Neural progenitor cell (in vitro differentiated cells): ENCODE measurements around the gene MESD. TPM values are rescaled to one million over a fixed set of nuclear protein-coding genes. Genes with fewer than 3 reads are reported as not detected.
A peak's percentile ranks its signal among the peaks of the same experiment; 100 is the strongest.

Source experiments
- DNase-seq: peaks from one replicate; pipeline ENCODE4 v3.0.0-alpha.2; 2016; ENCODE audit warnings: low spot score
- H2AFZ ChIP-seq: fragments of 200-600 bp; sonication (generic); replicated peaks from 2 replicates; pipeline ENCODE4 v1.6.1; 2016; ENCODE audit warnings: antibody characterized with exemption
- H3F3A ChIP-seq: fragments of 200-600 bp; sonication (generic); 2 replicates; pipeline ENCODE4 v1.6.1; 2016; ENCODE audit warnings: antibody characterized with exemption, low read depth
- H3K27ac ChIP-seq: fragments of 200-600 bp; sonication (generic); 2 replicates; pipeline ENCODE4 v1.5.1; 2016; ENCODE audit warnings: mild to moderate bottlenecking
- H3K27me3 ChIP-seq: fragments of 200-600 bp; sonication (generic); 2 replicates; pipeline ENCODE4 v1.6.1; 2016; ENCODE audit warnings: mild to moderate bottlenecking, moderate library complexity
- H3K36me3 ChIP-seq: fragments of 200-600 bp; sonication (generic); 2 replicates; pipeline ENCODE4 v1.5.1; 2016
- H3K4me1 ChIP-seq: fragments of 200-600 bp; sonication (generic); 2 replicates; pipeline ENCODE4 v1.6.1; 2016; ENCODE audit warnings: mixed run types
- H3K4me2 ChIP-seq: fragments of 200-600 bp; sonication (generic); 2 replicates; pipeline ENCODE4 v1.6.1; 2016
- H3K4me3 ChIP-seq: fragments of 200-600 bp; sonication (generic); 2 replicates; pipeline ENCODE4 v1.5.1; 2016
- H3K79me2 ChIP-seq: fragments of 200-600 bp; sonication (generic); 2 replicates; pipeline ENCODE4 v1.6.1; 2016; ENCODE audit warnings: low read depth
- H3K9ac ChIP-seq: fragments of 200-600 bp; sonication (generic); 2 replicates; pipeline ENCODE4 v1.6.1; 2016
- H3K9me3 ChIP-seq: fragments of 200-600 bp; sonication (generic); 2 replicates; pipeline ENCODE4 v1.5.1; 2016; ENCODE audit warnings: low read depth
- H4K20me1 ChIP-seq: fragments of 200-600 bp; sonication (generic); 2 replicates; pipeline ENCODE4 v1.6.1; 2016; ENCODE audit warnings: low read depth
- H3K27ac Mint-ChIP-seq: 3 replicates; pipeline ENCODE4 v1.8.0; 2021; ENCODE audit warnings: mixed read lengths
- H3K27me3 Mint-ChIP-seq: 2 replicates; pipeline ENCODE4 v1.8.0; 2022; ENCODE audit warnings: low read depth, mild to moderate bottlenecking, inconsistent platforms, moderate library complexity, mixed read lengths; ENCODE audit not compliant: insufficient read depth
- H3K36me3 Mint-ChIP-seq: 3 replicates; pipeline ENCODE4 v1.8.0; 2021; ENCODE audit warnings: mixed read lengths
- H3K4me1 Mint-ChIP-seq: 3 replicates; pipeline ENCODE4 v1.8.0; 2021; ENCODE audit warnings: mixed read lengths
- H3K4me3 Mint-ChIP-seq: 3 replicates; pipeline ENCODE4 v1.8.0; 2021; ENCODE audit warnings: mild to moderate bottlenecking, moderate library complexity, mixed read lengths
- H3K9me3 Mint-ChIP-seq: 3 replicates; pipeline ENCODE4 v1.8.0; 2020; ENCODE audit warnings: mixed read lengths
- EZH2 ChIP-seq: fragments of 200-600 bp; sonication (generic); IDR thresholded peaks from 2 replicates; pipeline ENCODE4 v1.6.1; 2017; ENCODE audit warnings: antibody characterized with exemption, mild to moderate bottlenecking, moderate library complexity
- EZH2phosphoT487 ChIP-seq: fragments of 200-600 bp; sonication (generic); IDR thresholded peaks from 2 replicates; pipeline ENCODE4 v1.6.1; 2017; ENCODE audit warnings: antibody characterized with exemption
- total RNA-seq: library from RNA; depleted of rRNA; stranded (reverse); fragments of >200 nt; gene quantifications from 2 replicates; pipeline ENCODE4 v1.2.3, GENCODE V29; 2015; ENCODE audit warnings: low replicate concordance
- TF ChIP-seq, protein P1 (sequence below): fragments of 200-600 bp; sonication (generic); IDR thresholded peaks from 2 replicates; pipeline ENCODE4 v1.5.1; 2017; ENCODE audit warnings: antibody characterized with exemption, mild to moderate bottlenecking

MESD gene
- total RNA-seq, 1 donor from 2014 or later: 31.5 TPM

GRCh38 chr15:80990955-80991354, 1.3 kb upstream of the MESD start:
- H3K79me2 ChIP-seq: peaks cover 36% of the 10 kb centered on the region
- no peak overlapping the region for H3K9ac ChIP-seq
- Mint-ChIP-seq H3K27ac (no peak overlapping the region), H3K36me3 (no peaks in the 10 kb centered on the region), H3K27me3 (no peaks in the 10 kb centered on the region), H3K4me3 (no peak overlapping the region), H3K9me3 (peaks cover under 1% of the 10 kb centered on the region), H3K4me1 (peaks cover 29% of the 10 kb centered on the region)
- H3K4me3 ChIP-seq: no peak overlapping the region
- H3K27me3 ChIP-seq: no peaks in the 10 kb centered on the region
- H3K9me3 ChIP-seq: no peaks in the 10 kb centered on the region
- peaks cover 12% of the 10 kb centered on the region for H3F3A ChIP-seq
- no peak for TF ChIP-seq EZH2
- TF ChIP-seq, protein P1, sequence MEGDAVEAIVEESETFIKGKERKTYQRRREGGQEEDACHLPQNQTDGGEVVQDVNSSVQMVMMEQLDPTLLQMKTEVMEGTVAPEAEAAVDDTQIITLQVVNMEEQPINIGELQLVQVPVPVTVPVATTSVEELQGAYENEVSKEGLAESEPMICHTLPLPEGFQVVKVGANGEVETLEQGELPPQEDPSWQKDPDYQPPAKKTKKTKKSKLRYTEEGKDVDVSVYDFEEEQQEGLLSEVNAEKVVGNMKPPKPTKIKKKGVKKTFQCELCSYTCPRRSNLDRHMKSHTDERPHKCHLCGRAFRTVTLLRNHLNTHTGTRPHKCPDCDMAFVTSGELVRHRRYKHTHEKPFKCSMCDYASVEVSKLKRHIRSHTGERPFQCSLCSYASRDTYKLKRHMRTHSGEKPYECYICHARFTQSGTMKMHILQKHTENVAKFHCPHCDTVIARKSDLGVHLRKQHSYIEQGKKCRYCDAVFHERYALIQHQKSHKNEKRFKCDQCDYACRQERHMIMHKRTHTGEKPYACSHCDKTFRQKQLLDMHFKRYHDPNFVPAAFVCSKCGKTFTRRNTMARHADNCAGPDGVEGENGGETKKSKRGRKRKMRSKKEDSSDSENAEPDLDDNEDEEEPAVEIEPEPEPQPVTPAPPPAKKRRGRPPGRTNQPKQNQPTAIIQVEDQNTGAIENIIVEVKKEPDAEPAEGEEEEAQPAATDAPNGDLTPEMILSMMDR: no peak
- no peak for TF ChIP-seq EZH2phosphoT487
- H3K4me2 ChIP-seq: peak overlapping the region; percentile 79
- H3K27ac ChIP-seq: no peak overlapping the region
- peaks cover 27% of the 10 kb centered on the region for H3K4me1 ChIP-seq
- H2AFZ ChIP-seq: no peak overlapping the region
- no peak for DNase-seq
- H3K36me3 ChIP-seq: no peaks in the 10 kb centered on the region
- H4K20me1 ChIP-seq: peaks cover 26% of the 10 kb centered on the region

GRCh38 chr15:80989081-80989517, 520 bp downstream of the MESD start:
- H3K4me3 ChIP-seq: peak overlapping the region; percentile 82
- peak overlapping the region; percentile 97 for H3K4me3 Mint-ChIP-seq
- H3F3A ChIP-seq: peaks cover 12% of the 10 kb centered on the region
- H3K36me3 ChIP-seq: no peaks in the 10 kb centered on the region
- H3K9me3 Mint-ChIP-seq: no peaks in the 10 kb centered on the region
- peaks cover 27% of the 10 kb centered on the region for H3K4me1 ChIP-seq
- TF ChIP-seq EZH2phosphoT487: no peak
- TF ChIP-seq, protein P1: no peak
- TF ChIP-seq EZH2: no peak
- H3K9ac ChIP-seq: peak overlapping the region; percentile 79
- peak overlapping the region; percentile 95 for H2AFZ ChIP-seq
- H3K27me3 ChIP-seq: no peaks in the 10 kb centered on the region
- H3K4me1 Mint-ChIP-seq: peaks cover 25% of the 10 kb centered on the region
- H3K27ac Mint-ChIP-seq: peak overlapping the region; percentile 85
- DNase-seq: peak; percentile 53
- no peaks in the 10 kb centered on the region for H3K9me3 ChIP-seq
- H3K36me3 Mint-ChIP-seq: no peaks in the 10 kb centered on the region
- H3K4me2 ChIP-seq: peak overlapping the region; percentile 90
- H3K79me2 ChIP-seq: peaks cover 54% of the 10 kb centered on the region
- H3K27ac ChIP-seq: no peak overlapping the region
- no peaks in the 10 kb centered on the region for H3K27me3 Mint-ChIP-seq
- H4K20me1 ChIP-seq: peaks cover 41% of the 10 kb centered on the region

DNA sequence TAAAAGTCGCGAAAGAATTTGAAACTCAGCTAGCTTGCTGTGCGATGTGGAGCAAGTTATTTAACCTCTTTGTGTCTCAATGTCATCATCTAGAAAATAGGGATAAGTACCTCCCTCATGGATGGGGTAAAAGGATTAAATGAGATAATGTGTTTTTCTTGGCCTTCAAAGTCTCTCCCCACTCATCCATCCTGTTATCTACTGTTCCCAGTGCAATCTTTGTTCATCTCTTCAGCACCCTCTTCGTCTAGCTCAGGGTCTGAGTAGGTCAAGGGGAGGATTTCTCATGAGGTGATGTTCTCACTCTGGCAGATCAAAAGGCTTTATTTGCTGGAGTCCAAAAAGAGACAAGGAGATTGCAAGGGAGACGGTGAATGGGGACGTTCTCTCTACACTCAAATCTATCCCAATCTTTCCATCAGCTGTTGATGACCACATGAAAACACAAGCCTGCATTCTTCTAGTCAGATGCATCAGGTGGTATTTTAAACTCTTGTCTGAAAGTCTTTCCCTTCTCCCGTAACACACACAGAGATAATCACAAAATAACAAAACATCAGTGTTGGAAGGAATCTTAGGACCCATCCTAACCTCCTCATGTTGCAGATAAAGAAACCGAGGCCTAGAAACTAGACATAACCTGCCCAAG, 1.3 kb downstream of the MESD start:
- Histone ChIP-seq H3K9ac (peak overlapping the region; percentile 79), H3K27ac (no peak overlapping the region), H3K79me2 (peaks cover 63% of the 10 kb centered on the region), H2AFZ (no peak overlapping the region), H3K9me3 (no peaks in the 10 kb centered on the region), H3F3A (peaks cover 12% of the 10 kb centered on the region), H3K4me3 (peak overlapping the region; percentile 82), H3K4me2 (peak overlapping the region; percentile 90), H4K20me1 (peaks cover 48% of the 10 kb centered on the region), H3K36me3 (no peaks in the 10 kb centered on the region), H3K4me1 (peaks cover 27% of the 10 kb centered on the region), H3K27me3 (no peaks in the 10 kb centered on the region)
- DNase-seq: no peak
- Mint-ChIP-seq H3K27me3 (no peaks in the 10 kb centered on the region), H3K4me3 (peak overlapping the region; percentile 97), H3K9me3 (no peaks in the 10 kb centered on the region), H3K27ac (no peak overlapping the region), H3K36me3 (no peaks in the 10 kb centered on the region), H3K4me1 (peaks cover 25% of the 10 kb centered on the region)
- TF ChIP-seq EZH2phosphoT487 (no peak), EZH2 (no peak)
- TF ChIP-seq, protein P1: no peak
